ENCODE results near the gene MYZAP. TPM values are rescaled to one million over a fixed set of nuclear protein-coding genes. Genes with fewer than 3 reads are reported as not detected.
A peak's percentile ranks its signal among the peaks of the same experiment; 100 is the strongest.

Gene MYZAP
- total RNA-seq: not detected

GRCh38 chr15:57591822-57592367 lies at the start of gene MYZAP:
TSS of gene MYZAP (plus strand) at chr15:57591904. CDS start at chr15:57592035, 131 bp downstream.
- Mint-ChIP-seq H3K9me3 (no peaks in the 10 kb centered on the region), H3K4me3 (peak within 1 kb of the TSS; percentile 58), H3K4me1 (peaks cover 17% of the 10 kb centered on the region), H3K36me3 (ENCODE audit: low read depth) (no peaks in the 10 kb centered on the region), H3K27ac (no peak within 1 kb of the TSS), H3K27me3 (peaks cover 32% of the 10 kb centered on the region)
- peak; percentile 81 for ATAC-seq (replicated peaks)

GRCh38 chr15:57542505-57542817 lies 49.2 kb upstream of the MYZAP start:
- ATAC-seq (replicated peaks): no peak
- Mint-ChIP-seq H3K4me1 (peaks cover 5% of the 10 kb centered on the region), H3K9me3 (no peaks in the 10 kb centered on the region), H3K27me3 (peaks cover 22% of the 10 kb centered on the region), H3K36me3 (ENCODE audit: low read depth) (no peaks in the 10 kb centered on the region), H3K4me3 (no peak overlapping the region), H3K27ac (no peak overlapping the region)

GRCh38 chr15:57544848-57545480 lies 46.7 kb upstream of the MYZAP start:
- H3K36me3 Mint-ChIP-seq (ENCODE audit: low read depth): no peaks in the 10 kb centered on the region
- no peak for ATAC-seq (replicated peaks)
- H3K9me3 Mint-ChIP-seq: no peaks in the 10 kb centered on the region
- H3K4me1 Mint-ChIP-seq: peaks cover 5% of the 10 kb centered on the region
- no peak overlapping the region for H3K27ac Mint-ChIP-seq
- peaks cover 12% of the 10 kb centered on the region for H3K27me3 Mint-ChIP-seq
- H3K4me3 Mint-ChIP-seq: no peak overlapping the region

- Mint-ChIP-seq H3K9me3 (no peaks in the 10 kb centered on the region), H3K36me3 (ENCODE audit: low read depth) (no peaks in the 10 kb centered on the region), H3K4me1 (no peaks in the 10 kb centered on the region), H3K4me3 (no peak overlapping the region), H3K27ac (no peak overlapping the region), H3K27me3 (peaks cover 11% of the 10 kb centered on the region)
- no peak for ATAC-seq (replicated peaks)
Measured at GRCh38 chr15:57545995-57546394, 45.7 kb upstream of the MYZAP start.

- H3K9me3 Mint-ChIP-seq: no peaks in the 10 kb centered on the region
- no peaks in the 10 kb centered on the region for H3K4me1 Mint-ChIP-seq
- no peak overlapping the region for H3K4me3 Mint-ChIP-seq
- peaks cover 16% of the 10 kb centered on the region for H3K27me3 Mint-ChIP-seq
- no peaks in the 10 kb centered on the region for H3K36me3 Mint-ChIP-seq (ENCODE audit: low read depth)
- no peak for ATAC-seq (replicated peaks)
- H3K27ac Mint-ChIP-seq: no peak overlapping the region
Measured at GRCh38 chr15:57547243-57547755, 44.4 kb upstream of the MYZAP start.

- no peak for ATAC-seq (replicated peaks)
- Mint-ChIP-seq H3K27me3 (peaks cover 12% of the 10 kb centered on the region), H3K4me3 (no peak overlapping the region), H3K27ac (no peak overlapping the region), H3K9me3 (no peaks in the 10 kb centered on the region), H3K4me1 (no peaks in the 10 kb centered on the region), H3K36me3 (ENCODE audit: low read depth) (no peaks in the 10 kb centered on the region)
Measured at GRCh38 chr15:57548351-57548750, 43.4 kb upstream of the MYZAP start.

- H3K27ac Mint-ChIP-seq: no peak overlapping the region
Measured at GRCh38 chr15:57548835-57549234, 42.9 kb upstream of the MYZAP start.

GRCh38 chr15:57549935-57550334 lies 41.8 kb upstream of the MYZAP start:
- Mint-ChIP-seq H3K27me3 (peaks cover 9% of the 10 kb centered on the region), H3K4me1 (no peaks in the 10 kb centered on the region), H3K27ac (no peak overlapping the region), H3K9me3 (no peaks in the 10 kb centered on the region), H3K36me3 (ENCODE audit: low read depth) (no peaks in the 10 kb centered on the region), H3K4me3 (no peak overlapping the region)
- no peak for ATAC-seq (replicated peaks)

More at GRCh38 chr15:57548835-57549234, 42.9 kb upstream of the MYZAP start:
- H3K36me3 Mint-ChIP-seq (ENCODE audit: low read depth): no peaks in the 10 kb centered on the region
- no peak overlapping the region for H3K4me3 Mint-ChIP-seq
- no peaks in the 10 kb centered on the region for H3K4me1 Mint-ChIP-seq
- H3K27me3 Mint-ChIP-seq: peaks cover 12% of the 10 kb centered on the region
- ATAC-seq (replicated peaks): no peak
- H3K9me3 Mint-ChIP-seq: no peaks in the 10 kb centered on the region

- H3K9me3 Mint-ChIP-seq: no peaks in the 10 kb centered on the region
- H3K4me1 Mint-ChIP-seq: no peaks in the 10 kb centered on the region
- no peak overlapping the region for H3K4me3 Mint-ChIP-seq
- H3K36me3 Mint-ChIP-seq (ENCODE audit: low read depth): no peaks in the 10 kb centered on the region
- no peak overlapping the region for H3K27ac Mint-ChIP-seq
- peaks cover 9% of the 10 kb centered on the region for H3K27me3 Mint-ChIP-seq
- no peak for ATAC-seq (replicated peaks)
Measured at GRCh38 chr15:57550640-57551039, 41.1 kb upstream of the MYZAP start.

- no peaks in the 10 kb centered on the region for H3K4me1 Mint-ChIP-seq
- H3K27ac Mint-ChIP-seq: no peak overlapping the region
- peaks cover 6% of the 10 kb centered on the region for H3K27me3 Mint-ChIP-seq
- H3K4me3 Mint-ChIP-seq: no peak overlapping the region
- no peak for ATAC-seq (replicated peaks)
- H3K9me3 Mint-ChIP-seq: no peaks in the 10 kb centered on the region
- H3K36me3 Mint-ChIP-seq (ENCODE audit: low read depth): no peaks in the 10 kb centered on the region
Measured at GRCh38 chr15:57551715-57552677, 39.7 kb upstream of the MYZAP start.

GRCh38 chr15:57552678-57553334 lies 38.9 kb upstream of the MYZAP start:
- no peak overlapping the region for H3K27ac Mint-ChIP-seq
- peaks cover 6% of the 10 kb centered on the region for H3K27me3 Mint-ChIP-seq
- H3K9me3 Mint-ChIP-seq: no peaks in the 10 kb centered on the region
- H3K4me1 Mint-ChIP-seq: no peaks in the 10 kb centered on the region
- ATAC-seq (replicated peaks): no peak
- no peaks in the 10 kb centered on the region for H3K36me3 Mint-ChIP-seq (ENCODE audit: low read depth)
- no peak overlapping the region for H3K4me3 Mint-ChIP-seq

GRCh38 chr15:57553526-57553925 lies 38.2 kb upstream of the MYZAP start:
- Mint-ChIP-seq H3K36me3 (ENCODE audit: low read depth) (no peaks in the 10 kb centered on the region), H3K4me3 (no peak overlapping the region), H3K4me1 (no peaks in the 10 kb centered on the region), H3K9me3 (no peaks in the 10 kb centered on the region), H3K27me3 (peaks cover 6% of the 10 kb centered on the region), H3K27ac (no peak overlapping the region)
- ATAC-seq (replicated peaks): no peak

GRCh38 chr15:57554063-57554811 lies 37.5 kb upstream of the MYZAP start:
- Mint-ChIP-seq H3K4me3 (no peak overlapping the region), H3K36me3 (ENCODE audit: low read depth) (no peaks in the 10 kb centered on the region), H3K27ac (no peak overlapping the region), H3K4me1 (no peaks in the 10 kb centered on the region), H3K27me3 (peaks cover 6% of the 10 kb centered on the region), H3K9me3 (no peaks in the 10 kb centered on the region)
- no peak for ATAC-seq (replicated peaks)

GRCh38 chr15:57554812-57555179 lies 36.9 kb upstream of the MYZAP start:
- H3K27me3 Mint-ChIP-seq: peaks cover 6% of the 10 kb centered on the region
- no peaks in the 10 kb centered on the region for H3K9me3 Mint-ChIP-seq
- no peak overlapping the region for H3K4me3 Mint-ChIP-seq
- H3K4me1 Mint-ChIP-seq: no peaks in the 10 kb centered on the region
- H3K36me3 Mint-ChIP-seq (ENCODE audit: low read depth): no peaks in the 10 kb centered on the region
- no peak for ATAC-seq (replicated peaks)
- H3K27ac Mint-ChIP-seq: no peak overlapping the region
